ENCODE results near the gene LRP8. TPM values are rescaled to one million over a fixed set of nuclear protein-coding genes. Genes with fewer than 3 reads are reported as not detected.

The LRP8 gene
- total and polyA plus RNA-seq, 2 of the 4 experiments (the other 2 are of a cell fraction) = 12.0 to 12.1 TPM

DNA sequence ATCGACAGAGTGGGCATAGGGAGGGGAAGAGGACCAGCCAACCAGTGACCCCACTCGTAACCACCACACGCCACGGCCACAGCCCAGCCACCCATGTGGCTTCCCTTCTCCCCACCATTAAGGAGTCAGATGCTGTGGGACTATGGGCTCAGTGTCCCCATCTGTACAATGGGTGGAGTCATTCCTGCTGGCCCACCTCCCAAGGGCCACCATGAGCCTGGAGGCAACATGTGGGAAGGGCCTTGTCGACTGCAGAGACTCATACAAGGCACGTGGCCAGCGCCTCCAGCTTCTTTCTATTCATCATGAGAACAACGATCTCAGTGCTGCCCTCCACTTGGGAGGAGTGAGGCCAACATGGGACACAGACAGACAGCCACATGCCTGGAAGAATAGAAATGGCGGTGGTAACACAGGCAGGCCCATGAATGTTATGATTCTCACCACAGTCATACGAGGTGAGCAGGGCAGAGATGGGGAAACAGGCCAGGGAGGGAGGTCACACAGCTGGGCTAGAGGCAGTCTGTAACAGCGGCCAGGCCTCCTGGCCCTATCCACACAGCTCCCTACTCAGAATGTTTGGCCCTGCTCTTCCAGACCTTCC is 16.1 kb downstream of the LRP8 start:
- Histone ChIP-seq H3K23ac (ENCODE audit: low read depth, low read length) (no peak overlapping the region), H3K4me3 (ENCODE audit: insufficient read depth, low read depth, low read length) (no peak overlapping the region), H2BK120ac (ENCODE audit: low read depth, low read length) (no peak overlapping the region), H3K36me3 (ENCODE audit: control insufficient read depth, insufficient read depth, low read length) (no peaks in the 10 kb centered on the region), H2BK20ac (ENCODE audit: low read depth, low read length) (no peak overlapping the region), H3K9me1 (ENCODE audit: insufficient read depth, low read length) (0 out of 2 replicates have a peak, but pooled peaks cover 5% of the 10 kb centered on the region), H3K27ac (ENCODE audit: insufficient read depth, low read length) (no peak overlapping the region), H4K5ac (ENCODE audit: low read depth, low read length) (no peak overlapping the region), H4K91ac (ENCODE audit: insufficient read depth, low read depth, low read length) (no peak overlapping the region), H4K20me1 (ENCODE audit: insufficient read depth, low read length) (no peaks in the 10 kb centered on the region; the same call in 1 of the 2 replicates), H2AFZ (replicated peaks; ENCODE audit: low read length, poor library complexity) (no peak overlapping the region), H3K18ac (ENCODE audit: low read depth, low read length) (no peak overlapping the region), H3K9me3 (ENCODE audit: control insufficient read depth, insufficient read depth, low read length) (no peaks in the 10 kb centered on the region), H2AK5ac (ENCODE audit: low read depth, low read length) (no peak overlapping the region), H3K4me2 (ENCODE audit: low read depth, low read length) (no peak overlapping the region), H2BK15ac (ENCODE audit: low read depth, low read length) (no peak overlapping the region), H3K14ac (replicated peaks; ENCODE audit: low read depth, low read length) (no peak overlapping the region), H3K27me3 (ENCODE audit: control insufficient read depth, insufficient read depth, low read length) (no peaks in the 10 kb centered on the region), H3K79me1 (ENCODE audit: low read depth in 1 of 2, low read length in 2 of 2) (0 out of 4 replicates have a peak, but pooled peaks cover 0 to 3% of the 10 kb centered on the region in 2 experiments), H3K9ac (ENCODE audit: low read depth, low read length) (no peak overlapping the region), H2BK5ac (ENCODE audit: low read depth, low read length, poor library complexity, severe bottlenecking) (no peak overlapping the region), H2AK9ac (replicated peaks; ENCODE audit: low read depth, low read length, poor library complexity) (peak overlapping the region; percentile 30), H3K56ac (ENCODE audit: extremely low read depth, insufficient read depth, low read length) (no peak overlapping the region), H3K4ac (ENCODE audit: low read depth, low read length) (no peak overlapping the region), H3K4me1 (ENCODE audit: control insufficient read depth, insufficient read depth, low read length) (peaks cover 4% of the 10 kb centered on the region; the same call in 1 of the 2 replicates), H4K8ac (ENCODE audit: low read depth in 2 of 2, low read length in 2 of 2) (no peak overlapping the region)
- WGBS, 2 experiments (ENCODE audit: extremely low coverage in 2 of 2, insufficient read length in 1 of 2) = 70% methylated on average over 2 of the region's 11 CpGs; no CpG with 5 or more reads in 1 of the 2 experiments
- dilution Hi-C loops (cut with HindIII; ENCODE audit: low sequenced_read_pairs, unreplicated experiment) (no loop called here), intact Hi-C loops (cut with micrococcal nuclease) (no loop called here), in situ Hi-C loops (cut with MboI; ENCODE audit: low sequenced_read_pairs) (no loop called here)
- no peak for TF ChIP-seq CHD1 (IDR thresholded peaks at IDR 0.05; ENCODE audit: low read depth, low read length)
- no peak; the same call in 1 of the 2 replicates for ATAC-seq (ENCODE audit: low read depth)
- ChIA-PET POLR2A (ENCODE audit: unreplicated experiment) (no interaction called here), CTCF (interaction anchor here (0.6 kb wide), 1 partner anchor 23 kb away, joined by 3 read pairs; no protein-coding TSS in a partner anchor)
- DNase-seq = no peak
- no TSS peak for BruUV-seq (replicated peaks)

All from IMR-90 (cell line).